Measurements from ENCODE around the gene WDR19.
A peak's percentile ranks its signal among the peaks of the same experiment; 100 is the strongest.

DNA sequence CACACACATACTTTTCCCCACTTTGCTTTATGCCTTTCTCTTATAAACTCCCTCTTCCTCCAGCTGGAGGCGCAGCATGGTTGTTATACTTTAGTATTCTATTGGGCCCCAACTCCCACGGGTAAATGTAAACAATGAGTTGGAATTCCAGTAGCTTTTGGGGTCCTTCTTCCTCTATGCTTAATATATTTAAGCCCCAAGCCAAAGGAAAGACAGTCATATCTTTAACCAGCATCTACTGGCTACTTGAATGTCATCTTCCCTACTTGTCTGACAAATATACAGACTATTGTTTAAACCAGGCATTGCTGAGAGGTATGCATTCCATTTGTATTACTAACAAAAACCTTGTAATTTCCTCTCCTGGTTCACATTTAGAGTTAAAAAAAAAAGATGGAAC, 72.9 kb downstream of the WDR19 start:
- TF ChIP-seq YY1 (IDR thresholded peaks at IDR 0.05; ENCODE audit: low read depth), result no peak
- TF ChIP-seq REST (IDR thresholded peaks at IDR 0.05; ENCODE audit: low read depth), result no peak
- TF ChIP-seq, protein P1, sequence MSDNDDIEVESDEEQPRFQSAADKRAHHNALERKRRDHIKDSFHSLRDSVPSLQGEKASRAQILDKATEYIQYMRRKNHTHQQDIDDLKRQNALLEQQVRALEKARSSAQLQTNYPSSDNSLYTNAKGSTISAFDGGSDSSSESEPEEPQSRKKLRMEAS (IDR thresholded peaks at IDR 0.05), result no peak
- no peak for TF ChIP-seq USF1 (IDR thresholded peaks at IDR 0.05)
- TF ChIP-seq TAF1 (IDR thresholded peaks at IDR 0.05; ENCODE audit: low read depth), result no peak
- TF ChIP-seq RAD21 (IDR thresholded peaks at IDR 0.05; ENCODE audit: low read depth), result peak; percentile 25; the same call in 1 of the 2 replicates

Data from Ishikawa (cell line).